22Rv1 (cell line): Measurements from ENCODE around the gene CSH1.

Experiments
- H3K27ac ChIP-seq: fragments of 450-650 bp; 2 replicates; pipeline ENCODE4 v1.5.1; 2017
- CTCF ChIP-seq: fragments of 450-650 bp; IDR thresholded peaks from 2 replicates; pipeline ENCODE4 v1.5.1; 2017; ENCODE audit warnings: mild to moderate bottlenecking
- ZFX ChIP-seq: fragments of 450-650 bp; IDR thresholded peaks from 2 replicates; pipeline ENCODE4 v1.6.1; 2017; ENCODE audit warnings: antibody characterized with exemption, borderline replicate concordance

Gene CSH1

DNA sequence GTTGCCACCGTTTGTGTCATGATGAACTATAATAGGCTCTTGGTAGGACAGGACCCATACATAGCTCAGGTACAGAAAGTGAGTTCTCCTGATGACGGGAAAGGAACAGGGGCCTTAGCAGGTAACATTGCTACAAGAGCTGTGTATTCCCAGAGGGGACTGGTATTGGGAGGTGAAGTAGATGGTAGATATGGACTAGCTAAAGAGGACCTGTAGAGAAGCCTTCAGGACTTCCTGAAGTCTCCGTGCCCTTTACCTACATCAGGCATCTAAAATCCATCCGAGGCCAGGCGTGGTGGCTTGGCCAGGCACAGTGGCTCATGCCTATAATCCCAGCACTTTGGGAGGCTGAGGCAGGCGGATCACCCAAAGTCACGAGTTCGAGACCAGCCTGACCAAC, 41.2 kb downstream of the CSH1 start:
- no peak for TF ChIP-seq CTCF
- no peak for TF ChIP-seq ZFX
- no peak overlapping the region for H3K27ac ChIP-seq

GRCh38 chr17:63854709-63855108, 41.7 kb downstream of the CSH1 start:
- TF ChIP-seq CTCF, result no peak
- no peak for TF ChIP-seq ZFX
- no peak overlapping the region for H3K27ac ChIP-seq

DNA sequence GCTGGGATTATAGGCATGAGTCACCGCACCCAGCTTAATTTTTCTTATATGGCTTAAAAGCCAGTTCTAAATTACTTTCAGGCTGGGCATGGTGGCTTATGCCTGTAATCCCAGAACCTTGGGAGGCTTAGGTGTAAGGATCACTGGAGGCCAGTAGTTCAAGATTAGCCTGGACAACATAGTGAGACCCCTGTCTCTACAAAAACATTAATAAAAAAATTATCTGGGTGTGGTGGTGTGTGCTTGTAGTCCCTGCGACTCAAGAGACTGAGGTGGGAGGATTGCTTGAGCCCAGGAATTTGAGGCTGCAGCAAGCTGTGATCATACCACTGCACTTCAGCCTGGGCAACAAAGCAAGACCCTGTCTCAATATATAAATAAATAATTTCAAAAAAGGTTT, 43.1 kb downstream of the CSH1 start:
- TF ChIP-seq ZFX (no peak), CTCF (no peak)
- H3K27ac ChIP-seq, result no peak overlapping the region

- no peak for TF ChIP-seq ZFX
- TF ChIP-seq CTCF, result no peak
- H3K27ac ChIP-seq, result no peak overlapping the region
Measured at GRCh38 chr17:63850401-63850800, 46.0 kb downstream of the CSH1 start.

DNA sequence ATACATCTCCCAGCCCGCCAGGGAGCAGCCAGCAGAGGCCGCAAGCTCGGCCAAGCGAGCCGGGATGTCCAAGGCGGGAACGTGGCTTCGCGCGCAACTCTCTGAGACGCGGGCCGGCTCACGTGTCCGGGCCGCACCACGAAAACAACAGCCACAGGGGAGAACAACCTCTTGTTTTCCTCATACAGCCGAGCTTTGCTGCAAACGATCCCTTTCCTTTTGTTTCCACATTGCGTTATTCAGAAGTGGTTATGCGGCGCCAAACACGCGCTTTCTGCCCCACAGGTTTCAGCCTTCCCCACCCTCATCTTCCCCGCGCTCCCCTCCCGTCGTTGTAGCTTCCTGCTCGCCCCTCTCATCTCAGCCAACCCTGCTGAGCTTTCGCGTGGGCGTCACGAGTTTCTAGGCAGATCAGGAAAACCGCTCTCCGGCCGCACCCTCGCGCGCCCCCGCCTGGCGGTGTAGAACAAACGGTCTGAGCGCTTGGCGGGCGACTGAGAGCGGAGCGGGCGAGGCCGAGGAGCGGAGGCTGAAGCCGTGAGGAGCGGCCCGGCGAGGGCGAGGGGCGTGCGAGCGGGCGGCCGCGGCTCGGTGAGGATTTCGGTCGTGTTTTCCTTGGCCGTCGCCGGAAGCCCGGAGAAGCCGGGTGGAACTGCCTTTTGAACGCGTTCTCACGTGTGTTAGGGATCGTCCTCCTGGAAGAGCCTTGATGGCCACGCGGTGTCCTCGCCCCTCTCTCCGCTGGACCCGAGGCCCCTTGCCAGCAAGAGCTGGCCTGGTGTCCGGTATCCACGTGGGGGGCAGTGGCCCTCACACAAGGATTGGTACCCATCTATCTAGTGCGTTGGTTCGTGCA, 47.3 kb downstream of the CSH1 start:
- no peak for TF ChIP-seq ZFX
- peak; percentile 94 for TF ChIP-seq CTCF

DNA sequence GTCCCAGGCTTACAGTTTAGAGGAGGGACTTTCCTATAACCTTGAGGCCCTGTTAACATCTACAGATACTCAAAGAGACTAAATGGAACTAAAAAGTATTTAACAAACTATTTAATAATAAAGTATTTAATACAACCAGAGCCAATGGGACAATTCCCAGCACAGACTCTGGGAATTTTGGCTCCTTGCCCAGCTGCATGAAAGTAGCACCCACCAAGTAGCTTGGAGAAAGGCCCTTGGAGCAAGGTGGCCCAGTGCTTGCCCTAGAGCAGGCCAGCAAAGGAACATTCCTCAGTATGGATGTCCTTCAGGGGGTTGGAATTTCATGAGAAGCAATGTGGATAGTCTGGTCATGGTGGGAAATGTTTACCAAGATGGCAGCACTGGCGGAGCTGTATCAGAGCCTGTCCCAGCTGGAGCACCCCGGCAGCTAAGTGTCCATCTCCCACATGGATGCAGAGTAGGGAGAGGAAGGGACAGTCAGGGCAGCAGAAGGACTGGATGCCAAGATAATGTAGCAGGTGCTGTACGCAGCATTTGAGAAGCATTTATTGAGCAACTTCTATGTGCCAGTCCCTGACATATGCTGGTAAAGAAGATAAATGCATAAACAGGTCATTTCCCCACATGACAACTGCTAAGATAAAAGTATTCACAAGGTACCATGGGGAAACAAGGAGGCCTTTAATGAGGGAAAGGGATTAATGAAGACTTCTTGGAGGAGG, 48.7 kb downstream of the CSH1 start:
- H3K27ac ChIP-seq, result no peak overlapping the region
- TF ChIP-seq ZFX, result no peak
- no peak for TF ChIP-seq CTCF

More for the DNA sequence above, 47.3 kb downstream of the CSH1 start:
- peak overlapping the region; percentile 48 for H3K27ac ChIP-seq

- H3K27ac ChIP-seq, result no peak overlapping the region
- TF ChIP-seq CTCF (no peak), ZFX (no peak)
Measured at GRCh38 chr17:63845509-63845908, 50.9 kb downstream of the CSH1 start.
